Activated CD8-positive, alpha-beta memory T cell treated with anti-CD3 and anti-CD28 coated beads, Interleukin-2, amount 50 U/mL, for 24 hours (primary cell): ENCODE results near the gene ASIC2.
"Not testable (repeated sequence)": the region's sequence is repeated elsewhere in the genome, so short reads cannot be mapped to it uniquely, and the experiment has no call there.

ENCODE experiments used
- DNase-seq: peaks from one replicate; pipeline ENCODE4 v3.0.0-alpha.2; 2020; ENCODE audit errors: extremely low read depth

ASIC2 gene

GRCh38 chr17:32985050-32985756 lies 307.9 kb downstream of the ASIC2 start:
- no peak for DNase-seq

- DNase-seq, result not testable (repeated sequence)
These were observed 311.5 kb downstream of the ASIC2 start for GRCh38 chr17:32981611-32982010.

GRCh38 chr17:32980230-32980629 lies 312.9 kb downstream of the ASIC2 start:
- DNase-seq, result no peak

GRCh38 chr17:32976605-32977004 lies 316.5 kb downstream of the ASIC2 start:
- DNase-seq, result no peak

GRCh38 chr17:32976131-32976530 lies 317.0 kb downstream of the ASIC2 start:
- no peak for DNase-seq

GRCh38 chr17:32971171-32971570 lies 321.9 kb downstream of the ASIC2 start:
- DNase-seq, result no peak

GRCh38 chr17:32970281-32970680 lies 322.8 kb downstream of the ASIC2 start:
- no peak for DNase-seq

GRCh38 chr17:32969231-32969630 lies 323.9 kb downstream of the ASIC2 start:
- DNase-seq, result not testable (repeated sequence)

- DNase-seq, result no peak
These were observed 328.6 kb downstream of the ASIC2 start for GRCh38 chr17:32964541-32964940.
